Smooth muscle cell of the pulmonary artery (primary cell): ENCODE results near the gene TIMM50. TPM values are rescaled to one million over a fixed set of nuclear protein-coding genes. Genes with fewer than 3 reads are reported as not detected.

ENCODE experiments used
- total RNA-seq: library from RNA; depleted of rRNA; stranded (reverse); fragments of >200 nt; gene quantifications from 2 replicates; pipeline ENCODE4 v1.2.3, GENCODE V29; 2014

The TIMM50 gene
- 49.0 and 52.6 TPM in 2 replicates for total RNA-seq

DNA sequence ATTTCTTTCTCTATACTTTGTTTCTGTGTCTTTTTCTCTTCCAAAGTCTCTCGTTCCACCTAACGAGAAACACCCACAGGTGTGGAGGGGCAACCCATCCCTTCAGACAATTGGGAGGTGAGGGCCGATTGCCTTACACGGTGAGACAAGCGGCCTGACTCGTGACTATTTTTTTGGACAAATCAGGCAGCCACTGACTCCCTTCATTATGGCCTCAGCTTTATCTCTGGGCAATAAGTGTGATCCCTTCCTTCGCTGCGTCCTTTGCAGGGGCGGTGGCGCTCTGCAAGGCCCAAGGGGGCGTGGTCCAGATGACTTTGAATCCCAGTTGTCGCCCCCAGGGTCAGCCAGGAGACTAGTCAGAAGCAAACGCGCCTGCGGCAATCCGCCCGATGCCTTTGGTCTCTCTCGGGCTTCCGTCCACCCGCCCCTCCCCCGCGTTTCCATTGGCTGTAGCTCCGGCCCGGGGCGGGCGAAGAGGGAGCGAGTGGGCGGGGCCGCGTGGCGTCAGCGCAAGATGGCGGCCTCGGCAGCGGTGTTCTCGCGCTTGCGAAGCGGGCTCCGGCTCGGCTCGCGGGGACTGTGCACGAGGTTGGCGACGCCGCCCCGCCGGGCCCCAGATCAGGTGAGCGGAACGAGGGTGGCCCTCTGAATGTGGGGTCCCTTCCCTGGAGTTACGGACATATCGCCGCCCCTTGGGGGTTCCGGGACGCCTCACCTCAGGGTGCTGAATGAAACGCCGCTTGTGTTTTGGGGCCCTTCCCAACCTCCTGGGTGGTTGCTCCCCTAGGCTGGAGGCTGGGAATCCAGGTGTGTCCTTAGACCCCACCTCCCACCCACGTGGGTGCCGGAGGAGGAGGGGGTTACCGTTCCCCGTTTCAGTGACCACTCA lies at the start of gene TIMM50:
TSS of gene TIMM50 (plus strand) at position 502 of the 892 bp plus-strand sequence. CDS start at position 518, 16 bp downstream.

DNA sequence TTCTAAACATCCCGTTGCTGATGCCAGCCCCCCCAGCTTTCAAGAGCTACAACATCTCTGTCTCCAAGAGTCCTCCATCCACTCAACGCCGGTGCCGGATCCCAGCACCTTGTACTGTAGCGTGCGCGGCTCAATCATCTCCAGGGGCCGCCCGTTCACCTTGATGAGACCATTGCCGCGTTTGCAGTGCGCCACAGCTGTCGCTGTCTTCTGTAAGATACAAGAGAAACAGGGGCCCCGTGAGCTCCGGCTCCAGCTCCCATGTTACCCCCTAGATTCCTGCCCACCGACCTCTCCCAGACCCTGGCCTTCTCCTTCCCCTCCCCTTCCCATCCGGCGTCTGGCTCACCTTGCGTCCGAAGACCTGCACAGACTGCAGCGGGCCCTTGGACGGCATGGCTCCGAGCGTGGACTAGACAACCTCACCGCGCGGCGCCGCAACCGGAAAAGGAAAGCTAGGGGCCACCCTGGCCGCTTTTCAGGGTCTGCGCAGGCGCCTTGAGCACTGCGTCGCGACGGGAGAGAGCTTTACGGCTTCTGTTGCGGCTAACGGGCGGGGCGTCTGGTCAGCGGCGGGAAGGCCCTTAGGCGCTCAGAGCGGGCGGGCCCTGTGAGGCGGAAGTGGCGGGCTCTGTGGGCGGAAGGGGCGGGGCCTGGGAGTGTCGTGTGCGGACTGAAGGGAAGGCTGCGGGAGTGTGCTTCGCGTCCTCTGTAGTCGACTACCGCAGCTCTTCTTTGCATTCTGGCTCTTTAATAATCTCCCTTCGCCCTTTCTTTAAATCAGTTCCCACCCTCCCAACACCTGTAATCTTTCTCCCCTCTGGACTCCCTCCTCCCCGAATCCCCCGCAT lies 44.9 kb upstream of the TIMM50 start, which contains the start of gene RPS16:
TSS of gene RPS16 (minus strand) at position 451 of the 851 bp plus-strand sequence. CDS start at position 397, 54 bp downstream.

GRCh38 chr19:39445196-39446111 lies 35.2 kb upstream of the TIMM50 start, which contains the start of gene SUPT5H:
Gene SUPT5H (plus strand): TSS chr19:39445582. CDS start chr19:39445891, 309 bp downstream.

GRCh38 chr19:39498798-39499642 lies 18.4 kb downstream of the TIMM50 start, which contains the start of gene DLL3:
Gene DLL3 (plus strand): TSS chr19:39498947. CDS start chr19:39498975, 28 bp downstream.

DNA sequence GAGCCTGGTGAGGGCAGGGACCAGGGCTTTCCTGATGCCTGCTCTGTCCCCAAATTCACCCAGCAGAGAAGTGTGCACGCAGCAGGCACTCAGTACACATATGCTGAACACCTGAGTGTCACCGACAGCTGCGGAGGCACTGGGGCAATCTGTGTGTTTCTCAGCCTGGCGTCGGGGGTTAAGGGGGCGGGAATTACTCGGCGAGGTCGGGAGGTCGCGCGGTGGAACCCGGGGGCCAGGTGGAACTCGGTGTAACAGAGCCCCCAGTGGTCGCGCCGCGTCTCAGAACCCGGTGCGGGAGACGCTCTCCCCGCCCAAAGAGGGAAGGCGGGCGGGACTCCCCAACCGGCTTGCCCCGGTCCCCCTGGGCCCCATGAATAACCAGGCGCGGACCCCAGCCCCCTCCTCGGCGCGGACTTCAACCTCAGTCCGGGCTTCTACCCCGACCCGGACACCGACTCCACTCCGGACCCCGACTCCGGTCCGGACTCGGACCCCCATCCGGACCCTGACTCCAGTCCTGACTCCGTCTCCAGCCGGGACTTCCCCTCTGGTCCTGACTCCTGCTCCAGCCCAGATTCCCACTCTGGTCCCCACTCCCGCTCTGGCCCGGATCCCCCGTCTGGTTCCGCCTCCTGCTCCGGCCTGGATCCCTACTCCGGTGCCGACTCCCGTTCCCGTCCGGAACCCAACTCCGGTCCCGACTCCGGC lies 34.4 kb downstream of the TIMM50 start, which contains the start of gene SELENOV:
TSS of gene SELENOV (plus strand) at position 300 of the 711 bp plus-strand sequence. CDS start at position 374, 74 bp downstream.

DNA sequence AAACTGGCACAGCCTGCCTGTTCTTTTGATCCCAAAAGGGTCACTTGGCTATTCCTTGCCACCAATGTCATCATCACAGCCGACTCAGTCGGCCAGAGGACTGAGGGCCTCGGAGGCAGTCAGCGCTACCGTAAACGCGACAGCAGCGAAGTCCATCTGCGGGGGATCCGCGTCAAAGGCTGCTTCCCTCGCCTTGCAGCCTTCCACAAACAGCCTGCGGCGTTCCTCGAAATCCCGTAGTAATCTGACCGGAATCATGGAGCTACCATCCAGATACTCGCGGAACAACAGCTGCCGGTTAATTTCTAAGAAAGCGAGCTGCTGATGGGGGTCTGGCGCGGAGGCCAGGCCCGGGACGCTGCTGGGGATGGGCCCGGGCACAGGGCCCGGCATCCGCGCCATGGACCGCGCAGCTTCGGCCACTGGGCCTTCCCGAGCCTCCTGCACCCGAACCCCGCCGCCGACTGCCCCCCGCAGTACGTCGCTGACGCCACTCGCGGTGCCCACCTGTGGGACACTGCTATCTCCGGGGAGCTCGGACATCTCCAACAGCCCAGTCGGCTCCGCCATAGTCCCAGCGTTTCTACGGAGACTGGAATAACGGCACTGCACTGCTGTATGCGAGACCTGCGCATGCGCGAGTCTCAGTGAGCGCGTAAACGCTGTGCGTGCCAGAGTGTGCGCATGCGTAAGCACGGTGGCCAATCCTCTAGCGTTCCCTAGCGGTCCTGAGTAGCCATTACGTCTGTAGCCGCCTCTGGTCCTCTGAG lies 51.8 kb downstream of the TIMM50 start, which contains the start of gene EID2B:
TSS of gene EID2B (minus strand) at position 620 of the 770 bp plus-strand sequence. CDS start at position 570, 50 bp downstream.

GRCh38 chr19:39539518-39540332 lies 59.1 kb downstream of the TIMM50 start, which contains the start of gene EID2:
Gene EID2 (minus strand): TSS chr19:39540161. CDS start chr19:39540079, 82 bp downstream.

Other genes starting within 250 kb of the TIMM50 start
- not detected in 2 replicates for gene IFNL3, start 235.8 kb upstream of the TIMM50 start, total RNA-seq
- not detected in 2 replicates for gene IFNL4, start 232.0 kb upstream of the TIMM50 start, total RNA-seq
- not detected in 2 replicates for gene IFNL2, start 212.4 kb upstream of the TIMM50 start, total RNA-seq
- gene IFNL1, start 184.4 kb upstream of the TIMM50 start, total RNA-seq, result not detected in 2 replicates
- gene LRFN1, start 160.0 kb upstream of the TIMM50 start, total RNA-seq, result 0.26 and 0.50 TPM in 2 replicates
- gene GMFG, start 144.8 kb upstream of the TIMM50 start, total RNA-seq, result 0.39 TPM in 1 of 2 replicates, not detected in the other
- 91.9 and 106 TPM in 2 replicates for gene SAMD4B, start 138.4 kb upstream of the TIMM50 start, total RNA-seq
- 23.2 and 26.5 TPM in 2 replicates for gene PAF1, start 89.7 kb upstream of the TIMM50 start, total RNA-seq
- 18.0 and 24.8 TPM in 2 replicates for gene MED29, start 89.5 kb upstream of the TIMM50 start, total RNA-seq
- 3.0 and 3.3 TPM in 2 replicates for gene ZFP36, start 74.0 kb upstream of the TIMM50 start, total RNA-seq
- 28.3 and 35.1 TPM in 2 replicates for gene PLEKHG2, start 68.2 kb upstream of the TIMM50 start, total RNA-seq
- 78.3 and 93.2 TPM in 2 replicates for gene RPS16, start 44.9 kb upstream of the TIMM50 start, total RNA-seq
- 63.9 and 66.3 TPM in 2 replicates for gene SUPT5H, start 35.3 kb upstream of the TIMM50 start, total RNA-seq
- gene DLL3, start 18.1 kb downstream of the TIMM50 start, total RNA-seq, result 0.13 and 0.23 TPM in 2 replicates
- gene SELENOV, start 34.3 kb downstream of the TIMM50 start, total RNA-seq, result not detected in 2 replicates
- 2.1 and 2.7 TPM in 2 replicates for gene EID2B, start 52.0 kb downstream of the TIMM50 start, total RNA-seq
- 8.4 and 11.1 TPM in 2 replicates for gene EID2, start 59.3 kb downstream of the TIMM50 start, total RNA-seq
- not detected in 2 replicates for gene LGALS13, start 121.7 kb downstream of the TIMM50 start, total RNA-seq
- gene LGALS16, start 175.1 kb downstream of the TIMM50 start, total RNA-seq, result not detected in 2 replicates
- gene LGALS14, start 223.6 kb downstream of the TIMM50 start, total RNA-seq, result not detected in 2 replicates